PC-9 (cell line): ENCODE data around the gene IGLL5. TPM values are rescaled to one million over a fixed set of nuclear protein-coding genes. Genes with fewer than 3 reads are reported as not detected.

Source experiments
- BruUV-seq: library from RNA; stranded (reverse); fragments of 400-500 nt; replicated peaks from 2 replicates; lab custom pipeline; 2021; lab: Mats Ljungman, UMichigan
- CTCF ChIA-PET: fragments of 300-600 bp; sonication (Branson Sonifier 250); formaldehyde crosslinking; loops from one replicate; lab custom pipeline; 2022; ENCODE audit warnings: antibody characterized with exemption; lab: Charles Lee
- POLR2A ChIA-PET: fragments of 300-600 bp; sonication (Branson Sonifier 250); formaldehyde crosslinking; loops from one replicate; lab custom pipeline; 2022; ENCODE audit warnings: antibody characterized with exemption; ENCODE audit not compliant: unreplicated experiment; lab: Charles Lee
- DNase-seq, 2 experiments: peaks; one replicate each; pipeline versions ENCODE4 v3.0.0 to v3.0.0-alpha.2; 2015 to 2022; ENCODE audit warnings: mixed read lengths in 1 of 2
- H2AFZ ChIP-seq: fragments of 200-600 bp; sonication (generic); 2 replicates; pipeline ENCODE4 v1.8.1; 2017; ENCODE audit warnings: antibody characterized with exemption
- H3F3A ChIP-seq: fragments of 200-600 bp; sonication (generic); 2 replicates; pipeline ENCODE4 v1.8.1; 2017; ENCODE audit warnings: antibody characterized with exemption, mild to moderate bottlenecking, low read depth; ENCODE audit not compliant: insufficient read depth
- H3K27ac ChIP-seq: fragments of 200-600 bp; sonication (generic); 2 replicates; pipeline ENCODE4 v1.6.1; 2016; ENCODE audit warnings: mixed run types
- H3K27me3 ChIP-seq: fragments of 200-600 bp; sonication (generic); 2 replicates; pipeline ENCODE4 v1.6.1; 2016; ENCODE audit warnings: low read depth, mixed run types; ENCODE audit not compliant: insufficient read depth
- H3K36me3 ChIP-seq: fragments of 200-600 bp; sonication (generic); 2 replicates; pipeline ENCODE4 v1.6.1; 2016; ENCODE audit warnings: low read depth, mixed run types
- H3K4me1 ChIP-seq: fragments of 200-600 bp; sonication (generic); replicated peaks from 2 replicates; pipeline ENCODE4 v1.6.1; 2016; ENCODE audit warnings: mixed run types; ENCODE audit not compliant: insufficient read depth
- H3K4me2 ChIP-seq: fragments of 200-600 bp; sonication (generic); 2 replicates; pipeline ENCODE4 v1.6.1; 2017; ENCODE audit warnings: mixed run types
- H3K4me3 ChIP-seq: fragments of 200-600 bp; sonication (generic); 2 replicates; pipeline ENCODE4 v1.6.1; 2016; ENCODE audit warnings: mixed run types
- H3K79me2 ChIP-seq: fragments of 200-600 bp; sonication (generic); 2 replicates; pipeline ENCODE4 v1.6.1; 2017; ENCODE audit warnings: low read depth, mixed run types
- H3K9me2 ChIP-seq: fragments of 200-600 bp; sonication (generic); 2 replicates; pipeline ENCODE4 v1.8.1; 2017; ENCODE audit warnings: mild to moderate bottlenecking; ENCODE audit not compliant: insufficient read depth
- H3K9me3 ChIP-seq: fragments of 200-600 bp; sonication (generic); 2 replicates; pipeline ENCODE4 v1.8.1; 2016; ENCODE audit warnings: low read depth; ENCODE audit not compliant: insufficient read depth
- H4K20me1 ChIP-seq: fragments of 200-600 bp; sonication (generic); 2 replicates; pipeline ENCODE4 v1.8.1; 2017; ENCODE audit not compliant: insufficient read depth
- EZH2 ChIP-seq: fragments of 200-600 bp; sonication (generic); IDR thresholded peaks from 2 replicates; pipeline ENCODE4 v1.8.0; 2017; ENCODE audit warnings: antibody characterized with exemption, low read depth
- intact Hi-C: fragments of 100-400 bp; cut with micrococcal nuclease; formaldehyde crosslinking; loops from one replicate; pipeline ENCODE4 v1.10.0; 2022; ENCODE audit not compliant: unreplicated experiment
- total RNA-seq: library from RNA; stranded (reverse); gene quantifications from 2 replicates; pipeline ENCODE4 v1.2.3, GENCODE V29; 2021
- TF ChIP-seq, protein P1 (sequence below): fragments of 200-600 bp; sonication (generic); conservative IDR thresholded peaks from 2 replicates; pipeline ENCODE4 v1.6.1; 2017; ENCODE audit warnings: mixed run types, antibody characterized with exemption, mild to moderate bottlenecking, moderate library complexity

Gene IGLL5
- total RNA-seq, 1 experiment from 2014 or later, result not detected

DNA sequence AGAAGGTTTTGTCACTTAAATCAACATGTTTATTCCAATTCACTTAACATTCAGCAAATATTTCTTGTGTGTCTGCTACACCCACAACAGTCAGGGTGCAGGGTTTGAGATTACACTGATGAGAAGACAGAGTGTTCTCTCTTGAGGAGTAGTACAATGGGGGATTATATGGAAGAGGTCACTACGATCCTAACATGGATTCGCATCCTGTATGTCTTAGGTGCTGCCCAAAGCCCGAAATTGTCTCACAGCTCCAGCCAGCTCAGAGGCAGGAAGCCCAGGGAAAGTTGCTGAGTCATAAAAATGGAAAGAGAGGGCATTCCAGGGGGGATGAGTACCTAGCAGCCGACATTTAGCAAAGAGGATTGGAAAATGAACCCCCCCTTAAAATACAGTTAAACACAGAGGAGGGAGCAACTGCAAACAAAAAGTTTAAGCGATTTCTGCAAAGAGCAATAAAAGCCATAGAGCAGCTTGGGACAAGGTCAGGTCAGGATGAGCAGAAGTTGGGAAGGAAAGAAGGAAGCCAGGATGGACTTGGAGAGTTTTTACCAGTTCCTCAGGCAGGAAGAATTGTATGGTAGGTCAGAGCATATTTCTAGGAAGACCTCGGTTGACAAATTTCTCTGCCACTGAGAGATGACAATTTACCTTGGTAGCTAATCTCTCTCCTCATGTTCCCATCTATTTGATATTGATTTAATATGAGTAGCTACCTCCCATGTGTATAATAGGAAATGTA lies 49.5 kb downstream of the IGLL5 start:
- no peaks in the 10 kb centered on the region for H4K20me1 ChIP-seq
- H3K36me3 ChIP-seq, result no peaks in the 10 kb centered on the region
- POLR2A ChIA-PET, result no interaction called here
- H3K27me3 ChIP-seq, result peaks cover 30% of the 10 kb centered on the region
- no peak overlapping the region for H3K27ac ChIP-seq
- intact Hi-C loops, result no loop called here
- DNase-seq, result no peak
- TF ChIP-seq, protein P1, sequence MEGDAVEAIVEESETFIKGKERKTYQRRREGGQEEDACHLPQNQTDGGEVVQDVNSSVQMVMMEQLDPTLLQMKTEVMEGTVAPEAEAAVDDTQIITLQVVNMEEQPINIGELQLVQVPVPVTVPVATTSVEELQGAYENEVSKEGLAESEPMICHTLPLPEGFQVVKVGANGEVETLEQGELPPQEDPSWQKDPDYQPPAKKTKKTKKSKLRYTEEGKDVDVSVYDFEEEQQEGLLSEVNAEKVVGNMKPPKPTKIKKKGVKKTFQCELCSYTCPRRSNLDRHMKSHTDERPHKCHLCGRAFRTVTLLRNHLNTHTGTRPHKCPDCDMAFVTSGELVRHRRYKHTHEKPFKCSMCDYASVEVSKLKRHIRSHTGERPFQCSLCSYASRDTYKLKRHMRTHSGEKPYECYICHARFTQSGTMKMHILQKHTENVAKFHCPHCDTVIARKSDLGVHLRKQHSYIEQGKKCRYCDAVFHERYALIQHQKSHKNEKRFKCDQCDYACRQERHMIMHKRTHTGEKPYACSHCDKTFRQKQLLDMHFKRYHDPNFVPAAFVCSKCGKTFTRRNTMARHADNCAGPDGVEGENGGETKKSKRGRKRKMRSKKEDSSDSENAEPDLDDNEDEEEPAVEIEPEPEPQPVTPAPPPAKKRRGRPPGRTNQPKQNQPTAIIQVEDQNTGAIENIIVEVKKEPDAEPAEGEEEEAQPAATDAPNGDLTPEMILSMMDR, result no peak
- TF ChIP-seq EZH2, result no peak
- CTCF ChIA-PET, result no interaction called here
- BruUV-seq, result no TSS peak
- H3K9me3 ChIP-seq, result no peaks in the 10 kb centered on the region
- no peaks in the 10 kb centered on the region for H3K79me2 ChIP-seq
- H3K4me3 ChIP-seq, result no peak overlapping the region
- no peaks in the 10 kb centered on the region for H3K9me2 ChIP-seq
- H3F3A ChIP-seq, result no peaks in the 10 kb centered on the region
- no peaks in the 10 kb centered on the region for H3K4me1 ChIP-seq
- H3K4me2 ChIP-seq, result no peak overlapping the region
- H2AFZ ChIP-seq, result no peak overlapping the region

DNA sequence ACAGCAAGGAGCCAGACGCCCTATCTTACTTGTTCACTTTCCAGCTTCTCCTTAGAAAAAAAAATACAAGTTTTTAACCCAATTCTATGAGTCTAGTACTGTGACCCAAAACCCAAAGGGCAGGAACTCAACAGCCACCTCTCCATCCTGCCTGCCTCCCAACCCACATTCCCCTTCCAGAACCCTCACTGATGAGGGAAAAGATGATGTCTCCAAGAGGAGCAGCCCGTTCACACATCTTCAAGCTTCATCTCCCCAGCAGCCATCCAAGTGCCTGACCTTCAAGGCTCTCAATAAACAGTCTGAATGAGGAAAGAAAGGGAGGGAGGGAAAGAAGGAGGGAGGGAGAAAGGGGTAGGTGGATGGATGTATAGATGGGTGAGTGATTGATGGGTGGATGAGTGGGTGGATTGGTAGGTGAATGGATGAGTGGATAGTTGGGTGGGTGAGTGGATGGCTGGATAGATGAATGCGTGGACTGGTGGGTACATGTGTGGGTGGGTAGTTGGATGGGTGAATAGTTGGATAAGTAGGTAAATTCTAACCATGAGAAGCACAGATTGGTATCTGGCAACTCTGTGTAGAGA lies 50.4 kb downstream of the IGLL5 start:
- intact Hi-C loops, result no loop called here
- no peaks in the 10 kb centered on the region for H3K9me2 ChIP-seq
- ChIA-PET CTCF (no interaction called here), POLR2A (no interaction called here)
- H3K4me1 ChIP-seq, result no peaks in the 10 kb centered on the region
- no peaks in the 10 kb centered on the region for H3F3A ChIP-seq
- H2AFZ ChIP-seq, result no peak overlapping the region
- no peaks in the 10 kb centered on the region for H3K9me3 ChIP-seq
- H3K4me2 ChIP-seq, result no peak overlapping the region
- H3K4me3 ChIP-seq, result no peak overlapping the region
- BruUV-seq, result no TSS peak
- H3K36me3 ChIP-seq, result no peaks in the 10 kb centered on the region
- no peaks in the 10 kb centered on the region for H4K20me1 ChIP-seq
- H3K27me3 ChIP-seq, result peaks cover 29% of the 10 kb centered on the region
- no peak for DNase-seq
- no peak for TF ChIP-seq EZH2
- TF ChIP-seq, protein P1, result no peak
- H3K79me2 ChIP-seq, result no peaks in the 10 kb centered on the region
- no peak overlapping the region for H3K27ac ChIP-seq

DNA sequence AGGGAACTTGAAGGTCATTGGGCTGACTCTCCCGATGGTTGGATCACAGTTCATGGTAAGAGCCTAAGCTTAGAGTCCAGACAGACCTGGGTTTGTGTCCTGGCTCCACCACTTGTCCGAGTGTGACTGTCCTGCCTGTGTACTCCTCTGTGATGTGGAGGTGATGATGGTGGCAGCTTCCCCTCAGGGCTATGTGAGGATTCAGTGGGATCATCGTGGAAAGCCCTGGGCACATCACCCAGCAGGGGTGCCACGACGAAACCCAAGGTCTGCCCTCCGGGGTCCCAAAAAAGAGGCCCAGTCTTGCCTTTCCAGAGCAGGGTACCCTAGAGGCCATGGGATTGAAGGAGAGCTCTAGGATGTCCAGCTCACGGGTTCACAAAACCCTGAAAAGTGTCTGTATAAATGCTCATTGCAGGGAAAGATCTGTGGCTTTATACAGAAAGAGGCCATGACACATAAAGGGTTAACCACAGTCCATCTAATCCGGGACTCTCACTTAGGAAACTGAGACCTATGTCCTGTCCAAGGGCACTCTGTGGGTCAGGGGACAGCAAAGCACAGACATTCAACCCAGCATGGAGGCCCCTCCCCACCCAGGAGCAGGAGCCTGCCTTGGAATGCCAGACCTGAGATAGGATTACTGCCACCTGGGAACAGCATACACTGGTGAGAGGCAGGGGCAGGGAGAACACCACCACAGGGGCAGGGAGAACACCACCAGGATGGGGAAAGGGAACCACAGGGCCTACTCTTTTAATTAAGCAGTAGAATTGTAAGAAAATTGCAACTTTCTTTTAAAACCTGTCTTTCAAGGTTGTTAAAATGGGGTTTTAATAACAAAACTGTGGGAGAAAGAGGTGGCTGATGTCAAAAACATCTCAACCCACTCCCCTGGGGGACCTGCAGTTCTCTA lies 51.3 kb downstream of the IGLL5 start:
- Histone ChIP-seq H3K27me3 (peaks cover 34% of the 10 kb centered on the region), H3K4me1 (no peaks in the 10 kb centered on the region), H3K9me3 (no peaks in the 10 kb centered on the region), H4K20me1 (no peaks in the 10 kb centered on the region), H3K79me2 (no peaks in the 10 kb centered on the region), H3K36me3 (no peaks in the 10 kb centered on the region), H3K4me2 (no peak overlapping the region), H3K4me3 (no peak overlapping the region), H3F3A (no peaks in the 10 kb centered on the region), H2AFZ (no peak overlapping the region), H3K27ac (no peak overlapping the region), H3K9me2 (no peaks in the 10 kb centered on the region)
- no TSS peak for BruUV-seq
- DNase-seq, result no peak
- POLR2A ChIA-PET, result no interaction called here
- intact Hi-C loops, result no loop called here
- TF ChIP-seq EZH2, result no peak
- TF ChIP-seq, protein P1, result no peak
- CTCF ChIA-PET, result no interaction called here
